T-cell (primary cell): ENCODE results near the gene NDRG3. TPM values are rescaled to one million over a fixed set of nuclear protein-coding genes. Genes with fewer than 3 reads are reported as not detected.

Source experiments
- ATAC-seq, 4 experiments: fragments of 200-7000 bp in 3 of 4; fragments of 150-1000 bp in 1 of 4; cut with Tn5 transposase; replicated peaks in 1 of 4; 1 replicate in 3 of 4; 2 replicates in 1 of 4; pipeline ENCODE4 v1.10.0; 2021; ENCODE audit warnings: moderate library complexity in 3 of 4, mild to moderate bottlenecking in 2 of 4, moderate number of reproducible peaks in 1 of 4
- CTCF ChIA-PET, 2 donors: fragments of 300-600 bp; sonication (Branson Sonifier 250); formaldehyde crosslinking; loops; one replicate each; lab custom pipeline; 2022; ENCODE audit warnings: antibody characterized with exemption in 2 of 2; lab: Charles Lee
- POLR2A ChIA-PET, 2 donors: fragments of 300-600 bp; sonication (Branson Sonifier 250); formaldehyde crosslinking; loops; one replicate each; lab custom pipeline; 2022; ENCODE audit warnings: antibody characterized with exemption in 2 of 2; lab: Charles Lee
- DNase-seq, 35 experiments: peaks; one replicate each; pipeline versions ENCODE4 v3.0.0 to v3.0.0-alpha.2; 2013 to 2023
- H3K27ac ChIP-seq: one replicate; pipeline ENCODE4 v1.5.1; 2013; ENCODE audit warnings: low read length
- H3K27me3 ChIP-seq, 2 experiments: replicated peaks in 1 of 2; 1 replicate in 1 of 2; 2 replicates in 1 of 2; pipeline versions ENCODE4 v1.6.1 to v1.7.0; 2013; ENCODE audit warnings: low read length in 1 of 2, mixed read lengths in 1 of 2; ENCODE audit not compliant: control insufficient read depth in 2 of 2, insufficient read depth in 2 of 2; ENCODE audit errors: extremely low read depth in 1 of 2
- H3K36me3 ChIP-seq, 2 donors: 1 replicate in 1 of 2; 2 replicates in 1 of 2; pipeline versions ENCODE4 v1.6.1 to v1.7.0; 2013; ENCODE audit warnings: low read length in 1 of 2; ENCODE audit not compliant: control insufficient read depth in 2 of 2, insufficient read depth in 1 of 2; ENCODE audit errors: extremely low read depth in 1 of 2
- H3K4me1 ChIP-seq, 2 experiments: 1 replicate in 1 of 2; 2 replicates in 1 of 2; pipeline versions ENCODE4 v1.6.1 to v1.7.0; 2013; ENCODE audit warnings: low read length in 2 of 2, mixed read lengths in 1 of 2; ENCODE audit not compliant: insufficient read depth in 2 of 2, control insufficient read depth in 1 of 2; ENCODE audit errors: extremely low read depth in 1 of 2
- H3K4me3 ChIP-seq, 2 donors: 1 replicate in 1 of 2; 2 replicates in 1 of 2; pipeline versions ENCODE4 v1.5.1 to v1.7.0; 2013; ENCODE audit warnings: mild to moderate bottlenecking in 2 of 2, low read length in 1 of 2, moderate library complexity in 1 of 2; ENCODE audit not compliant: control insufficient read depth in 1 of 2; ENCODE audit errors: extremely low read depth in 1 of 2
- H3K9me3 ChIP-seq: 2 replicates; pipeline ENCODE4 v1.7.0; 2013
- H3K27ac Mint-ChIP-seq, 2 donors: one replicate each; pipeline ENCODE4 v1.8.0; 2020 to 2021; ENCODE audit warnings: mild to moderate bottlenecking in 2 of 2, mixed read lengths in 2 of 2
- H3K27me3 Mint-ChIP-seq, 2 donors: one replicate each; pipeline ENCODE4 v1.8.0; 2021 to 2022; ENCODE audit warnings: mixed read lengths in 2 of 2
- H3K36me3 Mint-ChIP-seq: one replicate; pipeline ENCODE4 v1.8.0; 2021; ENCODE audit warnings: mixed read lengths
- H3K4me1 Mint-ChIP-seq, 3 donors: one replicate each; pipeline ENCODE4 v1.8.0; 2020 to 2022; ENCODE audit warnings: mixed read lengths in 3 of 3, mild to moderate bottlenecking in 1 of 3
- H3K4me3 Mint-ChIP-seq, 3 donors: one replicate each; pipeline ENCODE4 v1.8.0; 2020 to 2022; ENCODE audit warnings: mild to moderate bottlenecking in 3 of 3, mixed read lengths in 3 of 3, moderate library complexity in 3 of 3
- H3K9me3 Mint-ChIP-seq, 3 donors: one replicate each; pipeline ENCODE4 v1.8.0; 2020 to 2022; ENCODE audit warnings: mixed read lengths in 3 of 3
- WGBS: methylation state at CpG from one replicate; pipeline ENCODE4 v1.1.5; 2013; ENCODE audit warnings: missing lambda C conversion rate; ENCODE audit not compliant: insufficient coverage; 5-methylcytosine and 5-hydroxymethylcytosine counted together
- total RNA-seq, 35 experiments: library from RNA in 6 of 35; stranded (reverse) in 6 of 35; fragments of 120-200 nt in 1 of 35; gene quantifications; one replicate each; pipeline versions ENCODE4 v1.2.1 to v1.2.4 and lab custom pipeline; 2013 to 2026

NDRG3 gene
- total RNA-seq, 5 donors from 2014 or later (not counting 1 experiment from before 2014, with no cell fraction given), result 25.8 to 29.5 (median 28.3) TPM

DNA sequence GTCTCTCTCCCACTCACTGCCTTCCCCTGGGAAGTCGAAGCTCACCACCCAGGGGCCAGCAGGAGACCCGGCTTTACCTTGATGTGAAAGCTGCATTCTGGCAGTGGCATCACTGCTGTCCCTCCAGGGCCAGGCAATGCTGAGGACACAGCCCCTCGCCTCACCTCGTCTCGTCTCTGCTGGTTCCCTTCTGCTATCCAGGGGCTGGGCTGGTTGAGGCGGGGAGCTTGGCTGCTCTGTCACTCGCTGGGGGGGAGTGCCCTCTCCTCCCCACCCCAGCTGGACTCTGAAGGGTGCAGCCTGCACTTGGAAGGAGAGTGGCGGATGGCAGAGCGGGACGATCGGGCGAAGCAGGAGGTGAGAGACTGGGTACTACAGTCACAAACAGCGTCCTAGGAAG is 40.4 kb upstream of the NDRG3 start:
- Histone ChIP-seq H3K4me3 (no peak overlapping the region), H3K36me3 (no peaks in the 10 kb centered on the region), H3K27ac (no peak overlapping the region), H3K27me3 (no peaks in the 10 kb centered on the region), H3K9me3 (no peaks in the 10 kb centered on the region), H3K4me1 (no peaks in the 10 kb centered on the region)
- no peaks in the 10 kb centered on the region for H3K27me3 Mint-ChIP-seq
- H3K27ac Mint-ChIP-seq, result no peak overlapping the region
- DNase-seq (no peak), ATAC-seq (no peak)
- H3K36me3 Mint-ChIP-seq, result no peaks in the 10 kb centered on the region
- ChIA-PET POLR2A (no interaction called here), CTCF (no interaction called here)
- 94% methylated on average over 9 of the region's 13 CpGs for WGBS
- H3K9me3 Mint-ChIP-seq, result no peaks in the 10 kb centered on the region
- H3K4me1 Mint-ChIP-seq, result no peaks in the 10 kb centered on the region
- no peak overlapping the region for H3K4me3 Mint-ChIP-seq

DNA sequence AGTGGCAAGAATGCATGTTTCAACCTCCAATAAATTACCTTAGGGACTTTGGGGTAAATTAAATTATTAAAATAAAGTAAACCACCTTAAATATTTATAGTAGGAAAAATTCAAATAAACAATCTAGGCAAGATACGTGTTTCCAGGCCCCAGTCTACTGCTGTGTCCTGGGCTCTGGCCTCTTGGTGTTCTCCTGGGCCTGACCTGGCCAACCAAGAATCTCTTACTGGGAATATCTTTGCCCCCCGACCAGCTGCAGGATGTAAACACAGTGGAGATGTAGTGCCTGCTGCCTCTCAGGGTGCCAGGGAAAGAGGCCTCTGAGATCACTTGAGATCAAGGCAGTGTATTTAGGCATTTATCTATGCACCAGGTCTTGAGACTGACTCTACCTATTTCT is 39.4 kb upstream of the NDRG3 start:
- H3K4me3 ChIP-seq, result no peak overlapping the region
- POLR2A ChIA-PET, result no interaction called here
- H3K9me3 Mint-ChIP-seq, result no peaks in the 10 kb centered on the region
- no peaks in the 10 kb centered on the region for H3K4me1 Mint-ChIP-seq
- H3K36me3 Mint-ChIP-seq, result no peaks in the 10 kb centered on the region
- WGBS, result 75% methylated on average over 2 of the region's 2 CpGs
- H3K36me3 ChIP-seq, result no peaks in the 10 kb centered on the region
- H3K4me1 ChIP-seq, result no peaks in the 10 kb centered on the region
- H3K27me3 Mint-ChIP-seq, result no peaks in the 10 kb centered on the region
- no peak overlapping the region for H3K27ac Mint-ChIP-seq
- no peaks in the 10 kb centered on the region for H3K27me3 ChIP-seq
- DNase-seq, result no peak
- no peak overlapping the region for H3K4me3 Mint-ChIP-seq
- H3K9me3 ChIP-seq, result no peaks in the 10 kb centered on the region
- ATAC-seq, result no peak
- CTCF ChIA-PET, result no interaction called here
- H3K27ac ChIP-seq, result no peak overlapping the region

- H3K27ac Mint-ChIP-seq, result no peak overlapping the region
- ATAC-seq, result no peak
- POLR2A ChIA-PET, result no interaction called here
- no peaks in the 10 kb centered on the region for H3K27me3 ChIP-seq
- H3K27ac ChIP-seq, result no peak overlapping the region
- H3K4me3 Mint-ChIP-seq, result no peak overlapping the region
- H3K36me3 ChIP-seq, result no peaks in the 10 kb centered on the region
- no peaks in the 10 kb centered on the region for H3K9me3 Mint-ChIP-seq
- no peaks in the 10 kb centered on the region for H3K9me3 ChIP-seq
- H3K36me3 Mint-ChIP-seq, result no peaks in the 10 kb centered on the region
- H3K27me3 Mint-ChIP-seq, result no peaks in the 10 kb centered on the region
- 81% methylated on average over 5 of the region's 9 CpGs for WGBS
- H3K4me1 ChIP-seq, result no peaks in the 10 kb centered on the region
- no peak overlapping the region for H3K4me3 ChIP-seq
- CTCF ChIA-PET, result no interaction called here
- no peak for DNase-seq
- no peaks in the 10 kb centered on the region for H3K4me1 Mint-ChIP-seq
These were observed 39.0 kb upstream of the NDRG3 start for GRCh38 chr20:36784900-36785299.

- H3K36me3 Mint-ChIP-seq, result no peaks in the 10 kb centered on the region
- no peaks in the 10 kb centered on the region for H3K9me3 ChIP-seq
- no peak overlapping the region for H3K4me3 Mint-ChIP-seq
- no peak overlapping the region for H3K27ac Mint-ChIP-seq
- POLR2A ChIA-PET, result no interaction called here
- H3K27me3 Mint-ChIP-seq, result no peaks in the 10 kb centered on the region
- 91% methylated on average over 7 of the region's 7 CpGs for WGBS
- H3K4me3 ChIP-seq, result no peak overlapping the region
- DNase-seq, result no peak
- H3K27ac ChIP-seq, result no peak overlapping the region
- no peaks in the 10 kb centered on the region for H3K36me3 ChIP-seq
- ATAC-seq, result no peak
- no peaks in the 10 kb centered on the region for H3K4me1 ChIP-seq
- CTCF ChIA-PET, result no interaction called here
- no peaks in the 10 kb centered on the region for H3K4me1 Mint-ChIP-seq
- H3K27me3 ChIP-seq, result no peaks in the 10 kb centered on the region
- H3K9me3 Mint-ChIP-seq, result no peaks in the 10 kb centered on the region
These were observed 38.2 kb upstream of the NDRG3 start for GRCh38 chr20:36784116-36784515.

- H3K4me3 ChIP-seq, result no peak overlapping the region
- H3K9me3 ChIP-seq, result no peaks in the 10 kb centered on the region
- CTCF ChIA-PET, result no interaction called here
- Mint-ChIP-seq H3K9me3 (no peaks in the 10 kb centered on the region), H3K36me3 (no peaks in the 10 kb centered on the region), H3K27me3 (no peaks in the 10 kb centered on the region), H3K4me3 (no peak overlapping the region), H3K27ac (no peak overlapping the region), H3K4me1 (peaks cover 0 to 5% (median 3%) of the 10 kb centered on the region in 3 donors)
- POLR2A ChIA-PET, result no interaction called here
- DNase-seq (no peak), ATAC-seq (no peak)
- WGBS, result 87% methylated on average over 5 of the region's 6 CpGs
- H3K27me3 ChIP-seq, result peaks cover 0 to 4% of the 10 kb centered on the region in 2 experiments
- H3K36me3 ChIP-seq, result no peaks in the 10 kb centered on the region
- peaks cover 0 to 4% of the 10 kb centered on the region in 2 experiments for H3K4me1 ChIP-seq
- H3K27ac ChIP-seq, result no peak overlapping the region
These were observed 33.8 kb upstream of the NDRG3 start for GRCh38 chr20:36779656-36780025.

GRCh38 chr20:36778831-36779655 is 33.2 kb upstream of the NDRG3 start:
- Mint-ChIP-seq H3K9me3 (no peaks in the 10 kb centered on the region), H3K27ac (no peak overlapping the region), H3K4me3 (no peak overlapping the region), H3K27me3 (no peaks in the 10 kb centered on the region), H3K4me1 (peaks cover 3 to 5% (median 3%) of the 10 kb centered on the region in 3 donors), H3K36me3 (no peaks in the 10 kb centered on the region)
- no peak for ATAC-seq
- H3K4me3 ChIP-seq, result no peak overlapping the region
- DNase-seq, result no peak
- ChIA-PET POLR2A (no interaction called here), CTCF (no interaction called here)
- no peaks in the 10 kb centered on the region for H3K9me3 ChIP-seq
- H3K27ac ChIP-seq, result no peak overlapping the region
- WGBS, result 44% methylated on average over 1 of the region's 3 CpGs
- no peaks in the 10 kb centered on the region for H3K36me3 ChIP-seq
- H3K4me1 ChIP-seq, result peaks cover 0 to 10% of the 10 kb centered on the region in 2 experiments
- H3K27me3 ChIP-seq, result peaks cover 0 to 4% of the 10 kb centered on the region in 2 experiments
